Nephron progenitor cell (in vitro differentiated cells): ENCODE data around the gene PTGFRN.
"Not testable (repeated sequence)": the region's sequence is repeated elsewhere in the genome, so short reads cannot be mapped to it uniquely, and the experiment has no call there.

Experiments used
- DNase-seq: peaks from one replicate; pipeline ENCODE4 v3.0.0; 2021
- H3K27ac Mint-ChIP-seq: 2 replicates; pipeline ENCODE4 v1.8.0; 2021; ENCODE audit warnings: mild to moderate bottlenecking, moderate library complexity, mixed read lengths
- H3K27me3 Mint-ChIP-seq: 2 replicates; pipeline ENCODE4 v1.8.0; 2021; ENCODE audit warnings: mild to moderate bottlenecking, low read depth, mixed read lengths; ENCODE audit not compliant: poor library complexity
- H3K36me3 Mint-ChIP-seq: 2 replicates; pipeline ENCODE4 v1.8.0; 2021; ENCODE audit warnings: low read depth, mixed read lengths
- H3K4me1 Mint-ChIP-seq: 2 replicates; pipeline ENCODE4 v1.8.0; 2021; ENCODE audit warnings: mixed read lengths
- H3K4me3 Mint-ChIP-seq: 2 replicates; pipeline ENCODE4 v1.8.0; 2021; ENCODE audit warnings: mild to moderate bottlenecking, moderate library complexity, mixed read lengths
- H3K9me3 Mint-ChIP-seq: 2 replicates; pipeline ENCODE4 v1.8.0; 2021; ENCODE audit warnings: mild to moderate bottlenecking, moderate library complexity, mixed read lengths
- CTCF ChIP-seq: fragments of 200-600 bp; sonication (generic); IDR thresholded peaks from 2 replicates; pipeline ENCODE4 v1.5.0; 2021; ENCODE audit warnings: antibody characterized with exemption

The PTGFRN gene

GRCh38 chr1:116968724-116969123, 59.0 kb downstream of the PTGFRN start:
- no peak for TF ChIP-seq CTCF
- Mint-ChIP-seq H3K9me3 (peaks cover 28% of the 10 kb centered on the region), H3K27me3 (no peaks in the 10 kb centered on the region), H3K36me3 (peaks cover 76% of the 10 kb centered on the region), H3K27ac (no peak overlapping the region), H3K4me1 (no peaks in the 10 kb centered on the region), H3K4me3 (no peak overlapping the region)
- no peak for DNase-seq

GRCh38 chr1:116971258-116971860, 61.6 kb downstream of the PTGFRN start:
- Mint-ChIP-seq H3K4me1 (no peaks in the 10 kb centered on the region), H3K9me3 (peaks cover 55% of the 10 kb centered on the region), H3K27ac (peak overlapping the region; percentile 46), H3K4me3 (no peak overlapping the region), H3K36me3 (peaks cover 96% of the 10 kb centered on the region), H3K27me3 (no peaks in the 10 kb centered on the region)
- DNase-seq, result no peak
- TF ChIP-seq CTCF, result no peak

GRCh38 chr1:116971965-116972673, 62.4 kb downstream of the PTGFRN start:
- Mint-ChIP-seq H3K27me3 (no peaks in the 10 kb centered on the region), H3K4me1 (no peaks in the 10 kb centered on the region), H3K9me3 (peaks cover 62% of the 10 kb centered on the region), H3K36me3 (peaks cover 97% of the 10 kb centered on the region), H3K4me3 (no peak overlapping the region), H3K27ac (peak overlapping the region; percentile 46)
- no peak for DNase-seq
- TF ChIP-seq CTCF, result no peak

GRCh38 chr1:116972674-116973030, 62.9 kb downstream of the PTGFRN start:
- H3K36me3 Mint-ChIP-seq, result peaks cover 97% of the 10 kb centered on the region
- H3K27ac Mint-ChIP-seq, result no peak overlapping the region

GRCh38 chr1:116980309-116980708, 70.6 kb downstream of the PTGFRN start:
- peaks cover 88% of the 10 kb centered on the region for H3K36me3 Mint-ChIP-seq

More at GRCh38 chr1:116972674-116973030, 62.9 kb downstream of the PTGFRN start:
- peaks cover 68% of the 10 kb centered on the region for H3K9me3 Mint-ChIP-seq
- DNase-seq, result no peak
- H3K4me3 Mint-ChIP-seq, result no peak overlapping the region
- no peaks in the 10 kb centered on the region for H3K4me1 Mint-ChIP-seq
- no peak for TF ChIP-seq CTCF
- no peaks in the 10 kb centered on the region for H3K27me3 Mint-ChIP-seq

GRCh38 chr1:116981521-116982037, 71.9 kb downstream of the PTGFRN start:
- Mint-ChIP-seq H3K27ac (peak overlapping the region; percentile 86), H3K9me3 (peaks cover 34% of the 10 kb centered on the region)
- TF ChIP-seq CTCF, result no peak

More at GRCh38 chr1:116980309-116980708, 70.6 kb downstream of the PTGFRN start:
- H3K4me3 Mint-ChIP-seq, DNase-seq, H3K27ac Mint-ChIP-seq, H3K27me3 Mint-ChIP-seq: not testable (repeated sequence)
- peaks cover 15% of the 10 kb centered on the region for H3K4me1 Mint-ChIP-seq
- H3K9me3 Mint-ChIP-seq, result peaks cover 47% of the 10 kb centered on the region

More at GRCh38 chr1:116981521-116982037, 71.9 kb downstream of the PTGFRN start:
- Mint-ChIP-seq H3K36me3 (peaks cover 88% of the 10 kb centered on the region), H3K4me1 (peaks cover 24% of the 10 kb centered on the region), H3K27me3 (peaks cover 3% of the 10 kb centered on the region), H3K4me3 (no peak overlapping the region)
- DNase-seq, result no peak
